Activated CD4-positive, alpha-beta memory T cell treated with anti-CD3 and anti-CD28 coated beads, Interleukin-2, amount 10 ng/mL, durations not matched to agents 7 days and 5 days (primary cell): ENCODE results near the gene PLPPR1. TPM values are rescaled to one million over a fixed set of nuclear protein-coding genes. Genes with fewer than 3 reads are reported as not detected.

Source experiments
- CTCF ChIA-PET: fragments of 350-600 bp; sonication (Branson Sonifier 250); formaldehyde crosslinking; loops from one replicate; lab custom pipeline; 2021; ENCODE audit warnings: antibody characterized with exemption, inconsistent platforms; lab: Charles Lee
- POLR2A ChIA-PET: fragments of 350-600 bp; sonication (Branson Sonifier 250); formaldehyde crosslinking; loops from one replicate; lab custom pipeline; 2021; ENCODE audit warnings: antibody characterized with exemption; lab: Charles Lee
- DNase-seq: peaks from one replicate; pipeline ENCODE4 v3.0.0-alpha.2; 2020
- H3K27ac Mint-ChIP-seq: one replicate; pipeline ENCODE4 v1.8.0; 2021; ENCODE audit warnings: mild to moderate bottlenecking, mixed read lengths
- H3K27me3 Mint-ChIP-seq: one replicate; pipeline ENCODE4 v1.8.0; 2021; ENCODE audit warnings: mixed read lengths
- H3K36me3 Mint-ChIP-seq: one replicate; pipeline ENCODE4 v1.8.0; 2021; ENCODE audit warnings: low read depth, mixed read lengths
- H3K4me1 Mint-ChIP-seq: one replicate; pipeline ENCODE4 v1.8.0; 2021; ENCODE audit warnings: mixed read lengths
- H3K4me3 Mint-ChIP-seq: one replicate; pipeline ENCODE4 v1.8.0; 2021; ENCODE audit warnings: mild to moderate bottlenecking, mixed read lengths
- H3K9me3 Mint-ChIP-seq: one replicate; pipeline ENCODE4 v1.8.0; 2021; ENCODE audit warnings: mixed read lengths
- total RNA-seq, 2 experiments: library from RNA; stranded (reverse); gene quantifications; one replicate each; pipeline ENCODE4 v1.2.3, GENCODE V29; 2021

PLPPR1 gene
- total RNA-seq, 2 experiments from 2014 or later = not detected

GRCh38 chr9:101333926-101334702 lies 305.6 kb downstream of the PLPPR1 start:
- Mint-ChIP-seq H3K4me1 (no peaks in the 10 kb centered on the region), H3K27ac (no peak overlapping the region), H3K36me3 (no peaks in the 10 kb centered on the region), H3K4me3 (no peak overlapping the region), H3K9me3 (no peaks in the 10 kb centered on the region), H3K27me3 (peaks cover 3% of the 10 kb centered on the region)
- ChIA-PET POLR2A (no interaction called here), CTCF (interaction anchor here (1.4 kb wide), 1 partner anchor 22 kb away, joined by 3 read pairs; no protein-coding TSS in a partner anchor)
- no peak for DNase-seq

GRCh38 chr9:101336091-101336490 lies 307.6 kb downstream of the PLPPR1 start:
- Mint-ChIP-seq H3K27me3 (no peaks in the 10 kb centered on the region), H3K4me3 (no peak overlapping the region), H3K4me1 (no peaks in the 10 kb centered on the region), H3K27ac (no peak overlapping the region), H3K9me3 (no peaks in the 10 kb centered on the region), H3K36me3 (no peaks in the 10 kb centered on the region)
- ChIA-PET CTCF (no interaction called here), POLR2A (no interaction called here)
- DNase-seq = no peak

DNA sequence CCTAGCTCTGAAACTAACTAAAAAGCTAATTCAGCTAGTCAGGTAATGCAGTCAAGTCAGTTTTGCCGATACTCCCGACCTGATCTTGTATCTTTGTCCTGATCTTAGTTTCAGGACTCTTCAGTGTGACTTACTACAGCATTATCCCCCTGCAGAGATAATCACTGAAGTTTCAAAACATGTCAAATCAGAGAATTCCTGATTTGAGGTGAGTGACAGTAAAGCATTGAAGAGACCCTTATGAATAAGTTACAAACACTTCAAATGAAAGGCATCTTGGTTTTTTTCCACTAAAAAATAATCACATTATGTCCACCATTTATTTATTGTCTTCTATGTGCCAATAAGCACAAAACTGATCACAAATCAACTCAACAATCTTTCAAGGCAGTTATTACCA lies 308.7 kb downstream of the PLPPR1 start:
- no peaks in the 10 kb centered on the region for H3K36me3 Mint-ChIP-seq
- no peak for DNase-seq
- H3K27ac Mint-ChIP-seq = no peak overlapping the region
- CTCF ChIA-PET = no interaction called here
- peaks cover 2% of the 10 kb centered on the region for H3K27me3 Mint-ChIP-seq
- no peaks in the 10 kb centered on the region for H3K4me1 Mint-ChIP-seq
- POLR2A ChIA-PET = no interaction called here
- no peak overlapping the region for H3K4me3 Mint-ChIP-seq
- no peaks in the 10 kb centered on the region for H3K9me3 Mint-ChIP-seq

- Mint-ChIP-seq H3K9me3 (no peaks in the 10 kb centered on the region), H3K36me3 (no peaks in the 10 kb centered on the region), H3K27ac (no peak overlapping the region), H3K4me1 (no peaks in the 10 kb centered on the region), H3K4me3 (no peak overlapping the region), H3K27me3 (peaks cover 4% of the 10 kb centered on the region)
- no peak for DNase-seq
- ChIA-PET CTCF (no interaction called here), POLR2A (no interaction called here)
Observed at GRCh38 chr9:101341958-101342357, 313.4 kb downstream of the PLPPR1 start.

GRCh38 chr9:101342595-101342994 lies 314.1 kb downstream of the PLPPR1 start:
- H3K4me1 Mint-ChIP-seq = no peaks in the 10 kb centered on the region
- CTCF ChIA-PET = no interaction called here
- POLR2A ChIA-PET = no interaction called here
- peaks cover 4% of the 10 kb centered on the region for H3K27me3 Mint-ChIP-seq
- no peak overlapping the region for H3K27ac Mint-ChIP-seq
- no peak overlapping the region for H3K4me3 Mint-ChIP-seq
- H3K36me3 Mint-ChIP-seq = no peaks in the 10 kb centered on the region
- no peaks in the 10 kb centered on the region for H3K9me3 Mint-ChIP-seq
- no peak for DNase-seq

DNA sequence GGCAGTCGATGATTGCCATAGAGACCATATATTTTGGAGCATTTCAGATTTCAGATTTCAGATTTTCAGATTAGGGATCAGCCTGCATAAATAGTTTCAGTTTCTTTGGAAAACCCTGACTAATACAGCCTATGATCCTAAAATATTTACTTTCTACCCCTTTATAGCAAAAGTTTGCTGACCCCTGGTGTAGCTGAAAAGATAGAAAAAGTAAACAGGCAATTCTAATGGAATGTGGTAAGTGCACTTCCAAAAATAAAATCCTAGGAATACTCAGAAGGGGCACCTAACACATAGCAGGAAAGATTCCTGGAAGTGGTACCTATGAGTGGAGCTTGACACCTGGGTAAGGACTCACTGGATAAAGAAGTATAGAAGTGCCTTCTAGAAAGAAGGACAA lies 321.8 kb downstream of the PLPPR1 start:
- no peaks in the 10 kb centered on the region for H3K9me3 Mint-ChIP-seq
- H3K27me3 Mint-ChIP-seq = peaks cover 8% of the 10 kb centered on the region
- ChIA-PET POLR2A (no interaction called here), CTCF (no interaction called here)
- no peak overlapping the region for H3K4me3 Mint-ChIP-seq
- H3K4me1 Mint-ChIP-seq = no peaks in the 10 kb centered on the region
- no peak overlapping the region for H3K27ac Mint-ChIP-seq
- DNase-seq = no peak
- no peaks in the 10 kb centered on the region for H3K36me3 Mint-ChIP-seq

DNA sequence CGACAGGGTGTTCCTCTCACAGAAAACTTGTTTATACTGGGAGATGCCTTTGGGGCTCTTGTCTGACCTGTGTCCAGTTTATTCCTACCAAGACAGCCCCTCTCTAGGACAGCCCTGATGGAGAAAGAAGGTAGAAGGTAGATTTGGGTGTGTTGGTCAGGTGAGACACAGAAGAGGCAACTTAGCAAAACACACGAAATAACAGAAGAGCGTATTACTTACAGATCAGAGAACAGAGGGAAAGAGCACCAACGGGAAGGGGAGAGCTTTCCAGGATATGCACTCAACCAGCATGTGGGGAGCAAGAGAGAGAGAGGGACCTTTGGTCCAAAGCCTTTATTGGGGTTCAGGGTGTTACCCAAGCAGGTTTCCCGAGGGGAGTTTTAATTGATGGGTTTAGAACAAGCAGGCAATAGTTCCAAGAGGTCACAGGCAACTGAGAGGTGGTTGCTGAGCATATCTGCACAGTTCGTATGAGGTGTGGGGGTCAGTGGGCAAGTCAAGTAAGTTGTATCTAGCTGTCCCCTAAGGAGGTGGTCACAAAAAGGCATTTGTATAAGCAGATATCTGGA lies 324.5 kb downstream of the PLPPR1 start:
- POLR2A ChIA-PET = no interaction called here
- H3K36me3 Mint-ChIP-seq = no peaks in the 10 kb centered on the region
- no peaks in the 10 kb centered on the region for H3K4me1 Mint-ChIP-seq
- H3K27me3 Mint-ChIP-seq = peaks cover 5% of the 10 kb centered on the region
- DNase-seq = no peak
- no peak overlapping the region for H3K27ac Mint-ChIP-seq
- CTCF ChIA-PET = no interaction called here
- no peak overlapping the region for H3K4me3 Mint-ChIP-seq
- H3K9me3 Mint-ChIP-seq = no peaks in the 10 kb centered on the region

DNA sequence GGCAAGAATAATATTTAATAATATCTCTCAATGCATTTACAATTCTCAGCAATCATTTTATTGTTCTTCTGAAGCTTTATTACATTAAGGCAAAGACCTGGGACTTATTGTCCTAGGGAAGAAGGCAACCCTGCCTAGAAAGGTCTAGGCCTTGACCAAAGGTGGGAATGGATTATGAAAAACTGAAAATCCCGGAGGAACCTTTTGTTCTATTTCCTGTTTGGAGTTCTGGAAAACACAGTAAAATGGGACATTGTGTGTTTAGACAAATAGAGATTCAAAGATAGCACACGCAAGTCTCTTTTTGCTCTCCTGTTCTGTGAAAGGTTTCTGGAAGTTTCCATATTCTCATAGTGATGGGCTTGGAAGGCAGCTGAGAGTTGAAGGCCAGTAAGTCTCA lies 325.2 kb downstream of the PLPPR1 start:
- Mint-ChIP-seq H3K4me3 (no peak overlapping the region), H3K4me1 (no peaks in the 10 kb centered on the region), H3K9me3 (no peaks in the 10 kb centered on the region), H3K27me3 (peaks cover 5% of the 10 kb centered on the region), H3K36me3 (no peaks in the 10 kb centered on the region), H3K27ac (no peak overlapping the region)
- ChIA-PET CTCF (no interaction called here), POLR2A (no interaction called here)
- no peak for DNase-seq

- Mint-ChIP-seq H3K27me3 (peaks cover 3% of the 10 kb centered on the region), H3K27ac (no peak overlapping the region), H3K36me3 (no peaks in the 10 kb centered on the region), H3K4me1 (no peaks in the 10 kb centered on the region), H3K4me3 (no peak overlapping the region), H3K9me3 (no peaks in the 10 kb centered on the region)
- ChIA-PET POLR2A (no interaction called here), CTCF (no interaction called here)
- DNase-seq = no peak
Observed at GRCh38 chr9:101354143-101354764, 325.7 kb downstream of the PLPPR1 start.

DNA sequence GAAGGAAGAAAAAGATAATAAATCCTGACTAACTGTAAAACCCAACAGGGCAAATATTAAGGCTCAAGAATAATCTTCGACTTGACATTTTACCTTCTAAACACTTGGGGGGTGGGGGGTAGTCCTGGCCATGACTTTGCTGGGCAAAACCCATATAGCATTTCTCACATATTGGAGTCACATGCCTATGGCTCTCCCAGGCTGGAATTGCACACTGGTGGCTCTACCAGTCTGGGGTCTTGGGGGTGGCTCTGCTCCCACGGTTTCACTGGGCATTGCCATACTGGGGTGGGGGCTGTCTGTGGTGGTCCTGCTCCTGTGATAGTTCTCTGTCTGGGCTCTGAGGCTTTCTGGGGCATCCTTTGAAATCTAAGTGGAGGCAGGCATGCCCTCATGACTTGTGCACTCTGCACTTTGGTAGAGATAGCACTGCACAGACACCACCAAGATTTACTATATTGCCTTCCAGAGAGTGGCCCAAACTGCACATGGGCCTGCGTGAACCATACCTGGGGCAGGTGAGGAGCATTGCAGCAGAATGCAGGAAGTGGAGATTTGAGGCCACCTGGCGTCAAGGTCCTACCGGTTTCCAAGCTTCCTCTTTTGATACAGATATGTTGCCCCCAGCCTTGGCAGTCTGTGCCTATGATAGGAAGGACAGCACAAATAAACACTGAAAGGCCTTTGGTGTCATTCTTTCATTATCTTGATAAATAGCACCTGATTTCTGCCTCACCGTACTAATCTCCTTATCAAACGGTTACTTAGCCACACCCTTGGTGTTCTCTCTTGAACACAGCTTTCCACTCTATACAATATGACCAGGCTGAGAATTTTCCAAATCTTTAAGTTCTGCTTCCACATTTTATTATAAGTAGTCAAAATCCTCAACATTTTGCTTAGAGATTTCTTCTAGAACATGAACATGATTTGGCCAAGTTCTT lies 326.5 kb downstream of the PLPPR1 start:
- POLR2A ChIA-PET = no interaction called here
- Mint-ChIP-seq H3K27ac (no peak overlapping the region), H3K36me3 (no peaks in the 10 kb centered on the region), H3K4me3 (no peak overlapping the region), H3K9me3 (no peaks in the 10 kb centered on the region), H3K27me3 (peaks cover 2% of the 10 kb centered on the region), H3K4me1 (no peaks in the 10 kb centered on the region)
- CTCF ChIA-PET = no interaction called here
- DNase-seq = no peak

GRCh38 chr9:101356619-101357018 lies 328.1 kb downstream of the PLPPR1 start:
- H3K27ac Mint-ChIP-seq = no peak overlapping the region
- H3K4me3 Mint-ChIP-seq = no peak overlapping the region
- H3K9me3 Mint-ChIP-seq = no peaks in the 10 kb centered on the region
- DNase-seq = no peak
- H3K4me1 Mint-ChIP-seq = no peaks in the 10 kb centered on the region
- H3K27me3 Mint-ChIP-seq = peaks cover 2% of the 10 kb centered on the region
- ChIA-PET CTCF (no interaction called here), POLR2A (no interaction called here)
- no peaks in the 10 kb centered on the region for H3K36me3 Mint-ChIP-seq

- POLR2A ChIA-PET = no interaction called here
- CTCF ChIA-PET = no interaction called here
- H3K27ac Mint-ChIP-seq = no peak overlapping the region
- H3K4me3 Mint-ChIP-seq = no peak overlapping the region
- H3K27me3 Mint-ChIP-seq = no peaks in the 10 kb centered on the region
- H3K9me3 Mint-ChIP-seq = no peaks in the 10 kb centered on the region
- no peaks in the 10 kb centered on the region for H3K36me3 Mint-ChIP-seq
- no peaks in the 10 kb centered on the region for H3K4me1 Mint-ChIP-seq
- DNase-seq = no peak
Observed at GRCh38 chr9:101359679-101360078, 331.2 kb downstream of the PLPPR1 start.

GRCh38 chr9:101360647-101361046 lies 332.1 kb downstream of the PLPPR1 start:
- CTCF ChIA-PET = no interaction called here
- Mint-ChIP-seq H3K9me3 (no peaks in the 10 kb centered on the region), H3K27me3 (no peaks in the 10 kb centered on the region), H3K36me3 (no peaks in the 10 kb centered on the region), H3K4me3 (no peak overlapping the region), H3K4me1 (no peaks in the 10 kb centered on the region), H3K27ac (no peak overlapping the region)
- no peak for DNase-seq
- POLR2A ChIA-PET = no interaction called here
